GM18870 (cell line): ENCODE measurements around the gene ITGB5.
"Not testable (repeated sequence)": the region's sequence is repeated elsewhere in the genome, so short reads cannot be mapped to it uniquely, and the experiment has no call there.

Experiments
- ATAC-seq: cut with Tn5 transposase; IDR thresholded peaks from one replicate; pipeline ENCODE4 v1.9.1; 2021; ENCODE audit warnings: moderate library complexity; ENCODE audit not compliant: unreplicated experiment

ITGB5 gene

GRCh38 chr3:124837730-124838186 lies 49.4 kb downstream of the ITGB5 start:
- no peak for ATAC-seq

DNA sequence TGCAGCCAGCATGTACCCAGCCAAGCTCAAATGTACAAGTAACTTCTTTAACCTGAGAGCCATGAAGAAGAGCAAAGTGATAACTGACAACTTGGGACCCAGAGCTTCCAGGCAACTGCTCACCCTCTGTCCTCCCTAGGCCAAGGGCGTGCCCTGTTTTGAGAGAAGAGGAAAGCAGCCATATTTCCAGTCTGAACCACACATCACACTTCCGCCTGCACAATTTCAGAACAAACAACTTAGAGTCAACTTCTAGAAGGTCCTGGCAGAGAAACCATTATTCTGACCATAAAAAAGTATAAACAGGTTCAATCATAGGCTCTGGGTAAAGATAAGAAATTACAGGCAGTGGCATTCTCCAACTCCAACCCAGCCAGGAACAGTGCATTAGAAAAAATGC lies 50.1 kb downstream of the ITGB5 start:
- no peak for ATAC-seq

- no peak for ATAC-seq
Measured at GRCh38 chr3:124836448-124836847, 50.7 kb downstream of the ITGB5 start.

GRCh38 chr3:124834723-124835718 lies 52.1 kb downstream of the ITGB5 start:
- ATAC-seq = peak; percentile 89

DNA sequence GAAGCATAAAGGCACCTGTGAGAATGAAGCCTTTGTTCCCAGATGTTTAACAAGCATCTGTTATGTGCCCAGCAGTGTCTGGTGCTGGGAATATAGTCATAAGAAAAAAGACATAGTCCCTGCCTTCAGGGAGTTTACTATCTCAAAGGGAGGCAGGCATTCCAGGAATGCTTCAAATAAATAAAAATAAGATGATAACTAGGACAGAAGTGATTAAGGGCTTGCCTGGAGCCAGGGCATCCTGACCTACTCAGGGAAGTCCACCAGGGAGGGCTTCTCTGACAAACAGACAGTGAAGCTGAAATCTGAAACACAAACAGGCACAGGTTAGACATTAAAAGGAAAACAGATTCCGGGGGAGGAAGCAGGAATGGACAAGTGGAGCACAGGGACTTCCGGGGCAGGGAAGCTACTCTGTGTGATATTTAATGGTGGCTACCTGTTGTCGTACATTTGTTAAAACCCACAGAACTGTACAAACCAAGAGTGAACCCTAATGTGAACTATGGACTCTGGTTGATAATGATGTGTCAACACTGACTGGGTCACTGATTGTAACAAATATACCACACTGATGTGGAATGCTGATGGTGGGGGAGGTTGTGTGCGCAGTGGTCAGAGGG lies 53.3 kb downstream of the ITGB5 start:
- no peak for ATAC-seq

DNA sequence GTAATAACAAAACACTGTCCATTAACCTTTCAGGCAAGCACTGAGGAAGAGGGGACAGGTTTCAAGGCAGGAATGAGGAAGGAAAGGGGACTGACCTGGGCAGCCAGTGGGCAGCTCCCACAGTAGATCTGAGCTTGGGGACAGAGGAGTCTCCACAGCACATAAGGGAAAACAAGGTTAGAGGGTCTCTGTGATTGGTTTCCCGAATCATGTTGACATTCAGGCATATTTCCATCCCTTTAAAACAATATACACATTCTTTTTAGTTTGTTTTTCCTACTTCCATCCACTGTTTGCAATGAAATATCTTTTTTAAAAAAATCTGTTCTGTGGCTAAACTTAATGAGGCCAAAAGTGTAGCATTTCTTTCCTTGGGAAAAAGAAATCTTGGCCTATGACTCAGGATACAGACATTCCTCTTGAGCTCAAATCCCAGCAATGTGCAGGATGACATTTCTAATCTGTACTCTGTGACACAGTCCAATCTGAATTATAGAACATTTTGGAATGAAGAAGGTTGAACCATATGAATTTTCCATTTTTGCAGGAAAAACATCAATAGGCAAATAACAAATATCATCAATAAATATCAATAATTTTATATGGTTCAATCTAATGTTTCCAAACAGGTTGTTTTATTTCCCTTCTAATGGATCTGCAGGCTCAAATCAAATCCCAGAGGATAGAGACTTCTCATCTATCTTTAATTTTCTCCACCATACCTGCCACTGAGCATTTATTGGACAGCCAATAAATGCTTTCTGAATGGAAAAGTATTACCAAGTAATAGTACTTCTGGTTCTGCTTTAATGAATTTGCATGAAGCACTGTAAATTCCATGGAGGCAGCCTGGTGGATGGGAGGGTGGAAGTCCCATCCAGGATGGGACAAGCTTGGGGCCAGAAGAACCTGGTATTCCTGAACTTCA lies 54.1 kb downstream of the ITGB5 start:
- ATAC-seq = no peak

- no peak for ATAC-seq
Measured at GRCh38 chr3:124831628-124832199, 55.5 kb downstream of the ITGB5 start.

DNA sequence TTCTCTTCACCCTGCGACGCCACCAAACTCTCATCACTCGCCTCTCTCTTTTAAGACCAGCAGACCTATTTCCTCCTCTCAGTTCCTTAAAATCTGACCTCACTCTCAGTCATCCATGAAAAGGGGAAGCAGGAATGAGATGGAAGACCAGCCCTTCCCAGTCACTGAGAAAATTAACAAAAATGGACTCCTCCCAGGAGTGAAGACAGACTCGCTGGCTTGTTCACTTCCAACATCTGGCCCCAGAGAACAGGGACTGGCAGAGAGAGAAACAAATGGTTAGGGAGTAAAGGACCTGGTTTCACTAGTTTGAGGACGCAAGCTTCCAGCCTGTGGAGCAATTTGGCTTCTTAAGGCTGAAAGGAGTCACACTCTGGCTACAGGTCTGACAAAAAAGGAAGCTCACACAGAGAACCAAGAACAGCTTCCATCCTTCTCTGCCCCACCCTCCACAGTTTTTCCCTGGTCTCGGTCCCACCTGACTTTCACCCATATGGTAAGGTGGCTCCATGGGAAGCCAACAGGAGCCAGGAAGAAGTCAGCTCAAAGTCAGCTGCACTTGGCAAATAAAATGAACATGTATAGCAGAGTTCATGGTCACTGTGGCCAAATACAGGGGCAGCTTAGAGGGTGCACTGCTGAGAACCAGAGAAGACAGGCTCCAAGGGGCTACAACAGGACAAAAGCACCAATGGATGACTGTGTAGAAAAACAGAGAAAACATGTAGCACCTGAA lies 57.2 kb downstream of the ITGB5 start:
- no peak for ATAC-seq

GRCh38 chr3:124829178-124829818 lies 57.9 kb downstream of the ITGB5 start:
- ATAC-seq = no peak

- ATAC-seq = not testable (repeated sequence)
Measured at GRCh38 chr3:124827476-124828206, 59.5 kb downstream of the ITGB5 start.

DNA sequence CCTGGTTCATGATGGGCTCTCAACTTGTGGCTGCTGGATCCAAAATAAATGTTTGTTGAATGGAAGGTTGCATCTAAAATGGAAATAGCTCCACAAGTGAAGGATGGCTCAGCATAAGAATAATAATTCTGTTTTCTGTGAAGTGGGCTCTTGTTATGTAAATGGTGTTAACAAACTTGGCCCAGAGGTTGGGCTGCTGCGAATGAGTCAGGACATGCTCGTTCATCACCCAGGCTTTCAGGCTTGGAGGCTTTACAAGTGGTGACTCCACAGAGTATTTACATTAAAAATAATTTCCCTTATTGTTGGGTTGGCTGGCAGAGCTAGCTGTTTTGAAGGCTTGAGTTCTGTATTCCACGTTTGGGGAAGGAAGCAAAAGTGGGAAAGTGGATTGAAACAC lies 60.5 kb downstream of the ITGB5 start:
- ATAC-seq = no peak

DNA sequence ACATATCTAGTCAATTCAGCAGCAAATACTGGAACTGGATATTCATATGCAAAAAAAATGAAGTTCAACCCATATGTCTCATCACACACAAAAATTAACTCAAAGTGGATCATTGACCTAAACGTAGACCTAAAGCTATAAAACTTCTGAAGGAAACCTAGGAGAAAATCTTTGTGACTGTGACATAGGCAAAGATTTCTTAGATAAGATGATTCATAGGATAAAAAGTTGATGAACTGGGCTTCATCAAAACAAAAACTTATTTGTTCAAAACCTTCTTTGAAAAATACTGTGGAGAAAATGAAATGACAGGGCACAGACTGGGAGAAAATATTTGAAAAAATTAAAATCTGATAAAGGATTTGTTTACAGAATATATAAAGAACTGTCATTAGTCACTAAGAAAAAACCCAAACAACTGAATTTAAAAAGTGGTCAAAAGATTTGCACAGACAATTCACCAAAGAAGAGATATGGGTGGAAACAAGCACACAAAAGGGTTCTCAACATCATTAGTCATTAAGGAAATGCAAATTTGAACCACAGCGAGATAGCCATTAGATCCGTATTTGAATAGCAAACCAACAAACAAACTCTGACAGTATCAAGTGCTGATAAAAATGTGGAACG lies 62.8 kb downstream of the ITGB5 start:
- no peak for ATAC-seq

DNA sequence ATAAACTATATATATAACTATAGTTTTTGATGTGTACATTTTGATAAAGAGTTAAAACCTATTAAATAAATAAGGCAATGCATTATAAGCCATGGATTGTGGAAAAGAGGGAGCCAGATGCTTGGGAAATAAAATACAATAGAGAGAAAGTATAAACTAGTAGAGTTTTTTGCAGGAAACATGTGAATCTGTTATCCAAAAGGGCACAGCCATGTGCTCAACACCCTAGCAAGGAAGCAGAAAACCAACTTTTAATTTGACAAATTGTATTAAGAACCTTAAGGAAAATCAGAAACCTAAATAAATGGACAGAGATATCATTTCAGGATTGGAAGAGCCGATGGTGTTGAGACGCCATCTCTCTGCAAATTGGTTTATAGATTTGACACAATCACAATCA lies 63.5 kb downstream of the ITGB5 start:
- ATAC-seq = no peak

DNA sequence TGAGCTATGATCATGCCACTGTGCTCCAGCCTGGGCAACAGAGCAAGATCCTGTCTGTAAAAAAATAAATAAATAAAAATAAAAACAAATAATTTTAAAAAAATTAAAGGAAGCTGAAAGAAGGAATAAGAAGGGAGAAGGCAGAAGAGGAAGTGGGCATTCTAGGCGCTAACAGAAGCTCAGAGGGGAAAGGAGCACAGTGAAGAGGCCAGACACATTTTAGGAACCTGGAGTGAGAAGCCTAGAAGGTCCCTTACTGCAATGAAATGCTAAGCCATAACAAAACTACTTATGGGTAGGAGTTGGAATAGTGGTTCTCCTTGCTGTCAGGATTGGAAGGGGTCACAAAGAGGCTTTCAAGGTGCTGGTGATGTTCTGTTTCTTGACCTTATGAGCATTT lies 64.0 kb downstream of the ITGB5 start:
- ATAC-seq = no peak

DNA sequence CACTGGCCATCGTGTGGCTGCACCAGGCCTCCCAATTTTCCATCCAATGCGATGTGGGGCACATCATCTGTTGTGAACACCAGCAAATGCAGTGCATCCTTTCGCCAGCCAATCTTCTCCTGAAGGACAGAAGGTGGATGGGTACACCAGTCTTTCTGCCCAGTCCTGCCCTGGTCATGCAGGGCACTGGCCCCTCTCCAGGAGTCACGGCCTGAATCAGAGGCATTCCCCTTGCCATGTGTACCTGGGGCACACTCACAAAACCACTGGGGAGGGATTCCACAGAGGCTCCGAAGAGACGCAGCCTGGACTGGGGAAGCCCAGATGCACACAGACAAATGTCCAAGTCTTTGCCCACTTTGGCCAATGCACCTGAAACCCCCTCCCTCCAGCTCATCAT lies 65.8 kb downstream of the ITGB5 start:
- ATAC-seq = no peak

- ATAC-seq = no peak
Measured at GRCh38 chr3:124818398-124819091, 68.6 kb downstream of the ITGB5 start.

DNA sequence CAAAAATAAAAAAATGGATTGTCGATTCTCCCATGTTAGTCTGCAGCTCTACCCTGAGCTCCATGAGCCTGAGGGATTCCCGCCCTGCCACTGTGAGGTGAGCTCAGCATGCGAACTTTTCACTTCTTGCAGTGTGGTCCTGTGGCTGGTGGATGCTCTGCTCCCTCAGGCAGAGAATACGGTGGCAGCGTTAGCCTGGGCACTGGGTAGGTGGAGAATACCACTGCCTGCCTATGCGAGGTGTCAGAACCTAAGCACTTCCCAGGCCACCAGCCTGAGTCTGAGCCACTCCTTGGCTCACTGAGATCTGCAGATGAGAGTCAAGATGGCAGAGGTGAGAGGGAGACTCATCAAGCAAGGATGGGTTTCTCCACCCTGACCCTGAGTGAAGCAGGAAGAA lies 70.1 kb downstream of the ITGB5 start:
- no peak for ATAC-seq

- no peak for ATAC-seq
Measured at GRCh38 chr3:124816206-124816605, 71.0 kb downstream of the ITGB5 start.
